Measurements from ENCODE around the gene TCEA2. TPM values are rescaled to one million over a fixed set of nuclear protein-coding genes. Genes with fewer than 3 reads are reported as not detected.

The TCEA2 gene
- 47.0 and 53.8 TPM in 2 replicates for total RNA-seq (2014; rRNA removed; shearing (Covaris generic))

GRCh38 chr20:64062596-64063388 lies at the start of gene TCEA2:
Gene TCEA2, plus strand, starts transcription at chr20:64063198. Its CDS starts 115 bp downstream, at chr20:64063313.

GRCh38 chr20:64035933-64036345 lies 27.1 kb upstream of the TCEA2 start, which contains the start of gene C20orf204:
Gene C20orf204, plus strand, starts transcription at chr20:64036182. Its CDS starts 142 bp downstream, at chr20:64036324.

DNA sequence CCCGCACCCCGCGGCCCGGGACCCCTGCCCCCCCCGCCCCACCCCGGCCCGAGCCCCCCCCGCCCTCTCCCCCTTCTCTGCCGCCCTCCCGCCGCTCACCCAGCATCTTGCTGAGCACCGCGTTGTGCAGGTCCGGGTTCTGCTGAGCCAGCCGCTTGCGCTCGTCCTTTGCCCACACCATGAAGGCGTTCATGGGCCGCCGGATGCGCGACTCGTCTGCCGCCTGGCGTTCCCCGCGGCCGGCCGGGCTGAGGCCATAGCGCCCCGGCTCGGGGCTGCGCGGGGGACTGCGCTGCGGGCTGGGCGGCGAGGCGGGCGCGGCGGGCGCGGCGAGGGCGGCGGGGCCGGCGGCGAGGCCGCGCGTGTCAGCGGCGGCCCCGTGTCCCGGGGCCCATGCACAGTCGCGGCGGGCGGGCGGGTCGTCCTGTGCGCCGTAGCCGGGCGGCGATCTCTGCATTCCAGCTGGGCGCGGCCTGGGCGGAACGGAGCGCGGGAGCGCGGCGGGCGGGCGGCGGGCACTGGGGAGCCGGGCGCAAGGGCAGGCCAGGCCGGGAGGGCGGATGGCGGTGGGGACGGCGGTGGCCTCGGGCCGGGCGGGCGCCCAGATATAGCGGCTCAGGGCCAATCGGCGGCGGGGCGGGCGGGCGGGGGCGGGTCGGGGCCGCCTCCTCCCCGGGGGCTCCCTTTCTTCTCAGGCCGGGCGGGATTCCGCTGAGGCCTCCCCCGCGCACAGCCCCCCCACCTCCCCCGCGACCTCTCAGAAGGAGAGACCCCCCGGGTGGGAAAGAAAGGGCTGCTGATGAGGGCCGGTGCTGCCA lies 13.7 kb upstream of the TCEA2 start, which contains the start of gene SOX18:
TSS of gene SOX18 (minus strand) at position 580 of the 818 bp plus-strand sequence. CDS start at position 457, 123 bp downstream.

GRCh38 chr20:64079273-64080012 lies 16.4 kb downstream of the TCEA2 start, which contains the start of gene RGS19:
Gene RGS19, minus strand, starts transcription at chr20:64079518. Its CDS starts 2,632 bp downstream, at chr20:64076886.

GRCh38 chr20:64080013-64080812 lies 17.2 kb downstream of the TCEA2 start, which contains the start of gene OPRL1:
Gene OPRL1, plus strand, starts transcription at chr20:64080082. Its CDS starts 12,639 bp downstream, at chr20:64092721.

GRCh38 chr20:64083804-64084684 lies 21.0 kb downstream of the TCEA2 start, which contains the start of gene LKAAEAR1:
Gene LKAAEAR1, minus strand, starts transcription at chr20:64084398. Its CDS starts 179 bp downstream, at chr20:64084219.

GRCh38 chr20:64106981-64107735 lies 44.2 kb downstream of the TCEA2 start, which contains the start of gene NPBWR2:
Gene NPBWR2, minus strand, starts transcription at chr20:64107565. Its CDS starts 734 bp downstream, at chr20:64106831.

Small RNA genes lying within 50 kb of the gene (small RNA-seq; reads per million reads assigned to genes)
- gene AL355803.1 (not detected), gene MIR6813 (not detected)

Other genes with a start within 250 kb of the TCEA2 start
- 1.4 and 1.9 TPM in 2 replicates for gene ZBTB46, start 231.9 kb upstream of the TCEA2 start, total RNA-seq (2014; rRNA removed; shearing (Covaris generic))
- not detected in 2 replicates for gene ABHD16B, start 201.7 kb upstream of the TCEA2 start, total RNA-seq (2014; rRNA removed; shearing (Covaris generic))
- 92.3 and 97.2 TPM in 2 replicates for gene TPD52L2, start 197.9 kb upstream of the TCEA2 start, total RNA-seq (2014; rRNA removed; shearing (Covaris generic))
- 38.0 and 38.7 TPM in 2 replicates for gene DNAJC5, start 168.1 kb upstream of the TCEA2 start, total RNA-seq (2014; rRNA removed; shearing (Covaris generic))
- 36.6 and 41.2 TPM in 2 replicates for gene UCKL1, start 106.8 kb upstream of the TCEA2 start, total RNA-seq (2014; rRNA removed; shearing (Covaris generic))
- 20.1 and 22.8 TPM in 2 replicates for gene ZNF512B, start 93.3 kb upstream of the TCEA2 start, total RNA-seq (2014; rRNA removed; shearing (Covaris generic))
- gene SAMD10, start 83.6 kb upstream of the TCEA2 start, total RNA-seq (2014; rRNA removed; shearing (Covaris generic)) = 1.7 and 1.9 TPM in 2 replicates
- 99.3 and 101 TPM in 2 replicates for gene PRPF6, start 82.1 kb upstream of the TCEA2 start, total RNA-seq (2014; rRNA removed; shearing (Covaris generic))
- 1.8 and 2.1 TPM in 2 replicates for gene C20orf204, start 27.0 kb upstream of the TCEA2 start, total RNA-seq (2014; rRNA removed; shearing (Covaris generic))
- 0.72 and 1.2 TPM in 2 replicates for gene SOX18, start 13.6 kb upstream of the TCEA2 start, total RNA-seq (2014; rRNA removed; shearing (Covaris generic))
- gene RGS19, start 16.3 kb downstream of the TCEA2 start, total RNA-seq (2014; rRNA removed; shearing (Covaris generic)) = 28.6 and 30.1 TPM in 2 replicates
- 0.34 and 0.41 TPM in 2 replicates for gene OPRL1, start 16.9 kb downstream of the TCEA2 start, total RNA-seq (2014; rRNA removed; shearing (Covaris generic))
- gene LKAAEAR1, start 21.2 kb downstream of the TCEA2 start, total RNA-seq (2014; rRNA removed; shearing (Covaris generic)) = 0.94 and 0.98 TPM in 2 replicates
- gene NPBWR2, start 44.4 kb downstream of the TCEA2 start, total RNA-seq (2014; rRNA removed; shearing (Covaris generic)) = not detected in 2 replicates
- 0.80 and 1.1 TPM in 2 replicates for gene MYT1, start 101.3 kb downstream of the TCEA2 start, total RNA-seq (2014; rRNA removed; shearing (Covaris generic))
- gene PCMTD2, start 192.6 kb downstream of the TCEA2 start, total RNA-seq (2014; rRNA removed; shearing (Covaris generic)) = 117 and 120 TPM in 2 replicates